Panc1 (cell line): Measurements from ENCODE around the gene AFF4.

Experiments
- POLR2AphosphoS5 ChIP-seq: IDR thresholded peaks from 2 replicates; pipeline ENCODE4 v1.6.1; 2012; ENCODE audit warnings: mild to moderate bottlenecking, low read depth, low read length, moderate library complexity
- TCF7L2 ChIP-seq: IDR thresholded peaks from 2 replicates; pipeline ENCODE4 v1.6.1; 2011; ENCODE audit warnings: mild to moderate bottlenecking, low read depth, low read length, inconsistent platforms
- TF ChIP-seq, protein P1 (sequence below): fragments of 450-650 bp; IDR thresholded peaks from 2 replicates; pipeline ENCODE4 v1.5.1; 2017; ENCODE audit warnings: mild to moderate bottlenecking
- TF ChIP-seq, protein P2 (sequence below), 2 experiments: IDR thresholded peaks; 2 replicates each; pipeline ENCODE4 v1.6.1; 2011 to 2012; ENCODE audit warnings: low read depth in 2 of 2, control low read depth in 1 of 2, low read length in 1 of 2, mild to moderate bottlenecking in 1 of 2, moderate library complexity in 1 of 2; ENCODE audit not compliant: insufficient read depth in 1 of 2

- TF ChIP-seq TCF7L2 (no peak), POLR2AphosphoS5 (no peak)
- TF ChIP-seq, protein P1, sequence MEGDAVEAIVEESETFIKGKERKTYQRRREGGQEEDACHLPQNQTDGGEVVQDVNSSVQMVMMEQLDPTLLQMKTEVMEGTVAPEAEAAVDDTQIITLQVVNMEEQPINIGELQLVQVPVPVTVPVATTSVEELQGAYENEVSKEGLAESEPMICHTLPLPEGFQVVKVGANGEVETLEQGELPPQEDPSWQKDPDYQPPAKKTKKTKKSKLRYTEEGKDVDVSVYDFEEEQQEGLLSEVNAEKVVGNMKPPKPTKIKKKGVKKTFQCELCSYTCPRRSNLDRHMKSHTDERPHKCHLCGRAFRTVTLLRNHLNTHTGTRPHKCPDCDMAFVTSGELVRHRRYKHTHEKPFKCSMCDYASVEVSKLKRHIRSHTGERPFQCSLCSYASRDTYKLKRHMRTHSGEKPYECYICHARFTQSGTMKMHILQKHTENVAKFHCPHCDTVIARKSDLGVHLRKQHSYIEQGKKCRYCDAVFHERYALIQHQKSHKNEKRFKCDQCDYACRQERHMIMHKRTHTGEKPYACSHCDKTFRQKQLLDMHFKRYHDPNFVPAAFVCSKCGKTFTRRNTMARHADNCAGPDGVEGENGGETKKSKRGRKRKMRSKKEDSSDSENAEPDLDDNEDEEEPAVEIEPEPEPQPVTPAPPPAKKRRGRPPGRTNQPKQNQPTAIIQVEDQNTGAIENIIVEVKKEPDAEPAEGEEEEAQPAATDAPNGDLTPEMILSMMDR = no peak
- TF ChIP-seq, protein P2, sequence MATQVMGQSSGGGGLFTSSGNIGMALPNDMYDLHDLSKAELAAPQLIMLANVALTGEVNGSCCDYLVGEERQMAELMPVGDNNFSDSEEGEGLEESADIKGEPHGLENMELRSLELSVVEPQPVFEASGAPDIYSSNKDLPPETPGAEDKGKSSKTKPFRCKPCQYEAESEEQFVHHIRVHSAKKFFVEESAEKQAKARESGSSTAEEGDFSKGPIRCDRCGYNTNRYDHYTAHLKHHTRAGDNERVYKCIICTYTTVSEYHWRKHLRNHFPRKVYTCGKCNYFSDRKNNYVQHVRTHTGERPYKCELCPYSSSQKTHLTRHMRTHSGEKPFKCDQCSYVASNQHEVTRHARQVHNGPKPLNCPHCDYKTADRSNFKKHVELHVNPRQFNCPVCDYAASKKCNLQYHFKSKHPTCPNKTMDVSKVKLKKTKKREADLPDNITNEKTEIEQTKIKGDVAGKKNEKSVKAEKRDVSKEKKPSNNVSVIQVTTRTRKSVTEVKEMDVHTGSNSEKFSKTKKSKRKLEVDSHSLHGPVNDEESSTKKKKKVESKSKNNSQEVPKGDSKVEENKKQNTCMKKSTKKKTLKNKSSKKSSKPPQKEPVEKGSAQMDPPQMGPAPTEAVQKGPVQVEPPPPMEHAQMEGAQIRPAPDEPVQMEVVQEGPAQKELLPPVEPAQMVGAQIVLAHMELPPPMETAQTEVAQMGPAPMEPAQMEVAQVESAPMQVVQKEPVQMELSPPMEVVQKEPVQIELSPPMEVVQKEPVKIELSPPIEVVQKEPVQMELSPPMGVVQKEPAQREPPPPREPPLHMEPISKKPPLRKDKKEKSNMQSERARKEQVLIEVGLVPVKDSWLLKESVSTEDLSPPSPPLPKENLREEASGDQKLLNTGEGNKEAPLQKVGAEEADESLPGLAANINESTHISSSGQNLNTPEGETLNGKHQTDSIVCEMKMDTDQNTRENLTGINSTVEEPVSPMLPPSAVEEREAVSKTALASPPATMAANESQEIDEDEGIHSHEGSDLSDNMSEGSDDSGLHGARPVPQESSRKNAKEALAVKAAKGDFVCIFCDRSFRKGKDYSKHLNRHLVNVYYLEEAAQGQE (IDR thresholded peaks at IDR 0.05; ENCODE audit: insufficient read depth in 1 of 2, low read depth in 2 of 2, low read length in 1 of 2) = no peak
These were observed 89.5 kb downstream of the AFF4 start for GRCh38 chr5:132873930-132874271.
